Ishikawa (cell line): ENCODE results near the gene ASF1A.

Experiments used
- CEBPB ChIP-seq: IDR thresholded peaks from 2 replicates; pipeline ENCODE4 v1.6.1; 2012
- CREB1 ChIP-seq: IDR thresholded peaks from 2 replicates; pipeline ENCODE4 v1.6.1; 2012; ENCODE audit warnings: low read depth
- EGR1 ChIP-seq: IDR thresholded peaks from 2 replicates; pipeline ENCODE4 v1.6.1; 2012
- EP300 ChIP-seq: IDR thresholded peaks from 2 replicates; pipeline ENCODE4 v1.6.1; 2012; ENCODE audit warnings: borderline replicate concordance
- FOXM1 ChIP-seq: IDR thresholded peaks from 2 replicates; pipeline ENCODE4 v1.6.1; 2012; ENCODE audit warnings: low read depth, borderline replicate concordance
- MAX ChIP-seq: IDR thresholded peaks from 2 replicates; pipeline ENCODE4 v1.6.1; 2012
- NFIC ChIP-seq: IDR thresholded peaks from 2 replicates; pipeline ENCODE4 v1.6.1; 2012
- RAD21 ChIP-seq: IDR thresholded peaks from 2 replicates; pipeline ENCODE4 v1.6.1; 2012; ENCODE audit warnings: low read depth
- REST ChIP-seq: IDR thresholded peaks from 2 replicates; pipeline ENCODE4 v1.6.1; 2012; ENCODE audit warnings: low read depth, mild to moderate bottlenecking
- TAF1 ChIP-seq: IDR thresholded peaks from 2 replicates; pipeline ENCODE4 v1.6.1; 2012; ENCODE audit warnings: low read depth, mild to moderate bottlenecking
- YY1 ChIP-seq: IDR thresholded peaks from 2 replicates; pipeline ENCODE4 v1.6.1; 2012; ENCODE audit warnings: low read depth
- ZBTB7A ChIP-seq: IDR thresholded peaks from 2 replicates; pipeline ENCODE4 v1.6.1; 2012; ENCODE audit warnings: low read depth

- TF ChIP-seq EP300, result no peak
- TF ChIP-seq CREB1, result no peak
- TF ChIP-seq EGR1, result no peak
- no peak for TF ChIP-seq ZBTB7A
- no peak for TF ChIP-seq REST
- no peak for TF ChIP-seq TAF1
- TF ChIP-seq FOXM1, result no peak
- no peak for TF ChIP-seq MAX
- TF ChIP-seq NFIC, result no peak
- TF ChIP-seq CEBPB, result no peak
- no peak for TF ChIP-seq RAD21
- TF ChIP-seq YY1, result no peak
These were observed 29.1 kb downstream of the ASF1A start for GRCh38 chr6:118923035-118923434.
